Measurements from ENCODE around the gene FHOD3. TPM values are rescaled to one million over a fixed set of nuclear protein-coding genes. Genes with fewer than 3 reads are reported as not detected.

Gene FHOD3
- total RNA-seq, 1 experiment from 2014 or later = 10.6 TPM

DNA sequence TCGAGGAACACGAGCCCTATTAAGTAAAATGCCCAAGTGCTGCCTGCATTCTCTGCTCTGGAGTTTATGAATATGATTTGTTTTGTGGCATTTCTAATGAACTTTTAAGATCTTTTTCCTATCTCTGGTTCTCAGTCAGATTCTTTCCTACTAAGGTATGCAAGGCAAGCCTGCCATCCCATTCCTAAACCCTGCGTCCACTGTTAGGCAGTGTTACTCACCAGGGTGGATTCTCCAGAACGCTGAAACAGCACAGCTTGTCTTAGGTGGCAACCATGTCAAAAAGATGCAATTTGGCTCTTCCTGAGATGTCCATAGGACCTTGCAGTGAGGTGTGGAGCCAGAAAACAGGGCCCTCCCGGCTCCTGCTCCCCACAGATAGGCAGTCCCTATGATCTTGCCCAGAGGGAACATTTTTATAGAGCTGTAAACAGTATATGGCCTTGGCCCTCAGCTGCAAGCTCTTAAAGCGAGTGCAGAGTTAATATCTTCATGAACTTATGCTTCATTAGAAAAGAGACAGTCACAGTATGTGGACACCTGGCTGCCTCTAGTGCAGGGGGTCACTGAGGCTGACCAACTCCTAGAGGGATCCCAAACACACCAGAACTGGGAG is 446.9 kb downstream of the FHOD3 start:
- no peaks in the 10 kb centered on the region for H3F3A ChIP-seq (ENCODE audit: insufficient read depth, low read depth)
- no peaks in the 10 kb centered on the region for H3K36me3 ChIP-seq (ENCODE audit: low read depth)
- no peak overlapping the region for H3K4me2 ChIP-seq
- TF ChIP-seq, protein P1, sequence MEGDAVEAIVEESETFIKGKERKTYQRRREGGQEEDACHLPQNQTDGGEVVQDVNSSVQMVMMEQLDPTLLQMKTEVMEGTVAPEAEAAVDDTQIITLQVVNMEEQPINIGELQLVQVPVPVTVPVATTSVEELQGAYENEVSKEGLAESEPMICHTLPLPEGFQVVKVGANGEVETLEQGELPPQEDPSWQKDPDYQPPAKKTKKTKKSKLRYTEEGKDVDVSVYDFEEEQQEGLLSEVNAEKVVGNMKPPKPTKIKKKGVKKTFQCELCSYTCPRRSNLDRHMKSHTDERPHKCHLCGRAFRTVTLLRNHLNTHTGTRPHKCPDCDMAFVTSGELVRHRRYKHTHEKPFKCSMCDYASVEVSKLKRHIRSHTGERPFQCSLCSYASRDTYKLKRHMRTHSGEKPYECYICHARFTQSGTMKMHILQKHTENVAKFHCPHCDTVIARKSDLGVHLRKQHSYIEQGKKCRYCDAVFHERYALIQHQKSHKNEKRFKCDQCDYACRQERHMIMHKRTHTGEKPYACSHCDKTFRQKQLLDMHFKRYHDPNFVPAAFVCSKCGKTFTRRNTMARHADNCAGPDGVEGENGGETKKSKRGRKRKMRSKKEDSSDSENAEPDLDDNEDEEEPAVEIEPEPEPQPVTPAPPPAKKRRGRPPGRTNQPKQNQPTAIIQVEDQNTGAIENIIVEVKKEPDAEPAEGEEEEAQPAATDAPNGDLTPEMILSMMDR (conservative IDR thresholded peaks at IDR 0.05) = no peak
- no peak for TF ChIP-seq EZH2 (IDR thresholded peaks at IDR 0.05; ENCODE audit: low read depth)
- H2AFZ ChIP-seq = no peak overlapping the region
- no peaks in the 10 kb centered on the region for H3K4me1 ChIP-seq (replicated peaks; ENCODE audit: insufficient read depth)
- ChIA-PET CTCF (no interaction called here), POLR2A (ENCODE audit: unreplicated experiment) (no interaction called here)
- H3K27me3 ChIP-seq (ENCODE audit: insufficient read depth, low read depth) = no peaks in the 10 kb centered on the region
- H3K27ac ChIP-seq = no peak overlapping the region
- no peak overlapping the region for H3K4me3 ChIP-seq
- H4K20me1 ChIP-seq (ENCODE audit: insufficient read depth) = no peaks in the 10 kb centered on the region
- intact Hi-C loops (cut with micrococcal nuclease; ENCODE audit: unreplicated experiment) = no loop called here
- H3K9me2 ChIP-seq (ENCODE audit: insufficient read depth) = no peaks in the 10 kb centered on the region
- H3K79me2 ChIP-seq (ENCODE audit: low read depth) = no peaks in the 10 kb centered on the region
- no TSS peak for BruUV-seq (replicated peaks)
- DNase-seq = no peak
- H3K9me3 ChIP-seq (ENCODE audit: insufficient read depth, low read depth) = no peaks in the 10 kb centered on the region

DNA sequence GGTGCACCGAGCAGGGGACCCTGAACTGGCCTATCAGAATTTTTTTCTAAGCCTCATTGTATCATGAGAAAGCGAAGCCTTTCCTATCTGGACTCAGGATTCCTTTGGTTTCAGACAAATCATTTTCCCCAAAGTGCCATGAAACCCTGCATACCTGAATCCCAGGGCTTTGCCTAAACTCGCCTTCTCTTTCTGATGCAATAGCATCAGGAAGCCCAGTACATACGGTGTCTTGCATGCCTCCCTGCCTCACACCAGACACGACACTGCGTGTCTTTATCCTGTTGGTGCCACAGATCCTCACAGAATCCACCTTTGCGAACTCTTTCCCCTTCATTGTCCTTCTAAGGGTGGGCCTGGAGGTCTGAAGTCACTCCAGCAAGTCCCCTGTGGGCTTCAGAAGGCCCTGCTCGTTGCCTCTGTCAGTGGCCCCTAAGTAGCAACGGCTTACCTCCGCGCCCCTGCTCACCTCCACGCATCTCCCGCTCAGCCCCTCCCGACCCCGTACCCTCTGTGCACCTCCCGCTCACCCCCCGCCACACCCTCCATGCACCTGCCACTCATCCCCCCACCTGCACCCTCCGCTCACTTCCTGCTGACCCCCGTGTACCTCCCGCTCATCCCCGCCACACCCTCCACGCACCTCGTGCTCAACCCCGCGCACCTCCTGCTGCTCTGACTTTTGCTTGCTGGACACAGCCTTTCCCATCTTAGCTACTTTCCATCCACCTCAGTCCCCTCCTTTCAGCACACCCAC is 447.9 kb downstream of the FHOD3 start:
- no peak overlapping the region for H3K4me2 ChIP-seq
- H3K4me3 ChIP-seq = no peak overlapping the region
- H3K36me3 ChIP-seq (ENCODE audit: low read depth) = no peaks in the 10 kb centered on the region
- H3K27me3 ChIP-seq (ENCODE audit: insufficient read depth, low read depth) = no peaks in the 10 kb centered on the region
- POLR2A ChIA-PET (ENCODE audit: unreplicated experiment) = no interaction called here
- CTCF ChIA-PET = no interaction called here
- TF ChIP-seq, protein P1 (conservative IDR thresholded peaks at IDR 0.05) = no peak
- no peak for TF ChIP-seq EZH2 (IDR thresholded peaks at IDR 0.05; ENCODE audit: low read depth)
- BruUV-seq (replicated peaks) = no TSS peak
- no peak overlapping the region for H2AFZ ChIP-seq
- DNase-seq = no peak
- H3K9me2 ChIP-seq (ENCODE audit: insufficient read depth) = no peaks in the 10 kb centered on the region
- no peaks in the 10 kb centered on the region for H3K79me2 ChIP-seq (ENCODE audit: low read depth)
- H3K4me1 ChIP-seq (replicated peaks; ENCODE audit: insufficient read depth) = no peaks in the 10 kb centered on the region
- H4K20me1 ChIP-seq (ENCODE audit: insufficient read depth) = no peaks in the 10 kb centered on the region
- intact Hi-C loops (cut with micrococcal nuclease; ENCODE audit: unreplicated experiment) = no loop called here
- no peak overlapping the region for H3K27ac ChIP-seq
- no peaks in the 10 kb centered on the region for H3K9me3 ChIP-seq (ENCODE audit: insufficient read depth, low read depth)
- H3F3A ChIP-seq (ENCODE audit: insufficient read depth, low read depth) = no peaks in the 10 kb centered on the region

DNA sequence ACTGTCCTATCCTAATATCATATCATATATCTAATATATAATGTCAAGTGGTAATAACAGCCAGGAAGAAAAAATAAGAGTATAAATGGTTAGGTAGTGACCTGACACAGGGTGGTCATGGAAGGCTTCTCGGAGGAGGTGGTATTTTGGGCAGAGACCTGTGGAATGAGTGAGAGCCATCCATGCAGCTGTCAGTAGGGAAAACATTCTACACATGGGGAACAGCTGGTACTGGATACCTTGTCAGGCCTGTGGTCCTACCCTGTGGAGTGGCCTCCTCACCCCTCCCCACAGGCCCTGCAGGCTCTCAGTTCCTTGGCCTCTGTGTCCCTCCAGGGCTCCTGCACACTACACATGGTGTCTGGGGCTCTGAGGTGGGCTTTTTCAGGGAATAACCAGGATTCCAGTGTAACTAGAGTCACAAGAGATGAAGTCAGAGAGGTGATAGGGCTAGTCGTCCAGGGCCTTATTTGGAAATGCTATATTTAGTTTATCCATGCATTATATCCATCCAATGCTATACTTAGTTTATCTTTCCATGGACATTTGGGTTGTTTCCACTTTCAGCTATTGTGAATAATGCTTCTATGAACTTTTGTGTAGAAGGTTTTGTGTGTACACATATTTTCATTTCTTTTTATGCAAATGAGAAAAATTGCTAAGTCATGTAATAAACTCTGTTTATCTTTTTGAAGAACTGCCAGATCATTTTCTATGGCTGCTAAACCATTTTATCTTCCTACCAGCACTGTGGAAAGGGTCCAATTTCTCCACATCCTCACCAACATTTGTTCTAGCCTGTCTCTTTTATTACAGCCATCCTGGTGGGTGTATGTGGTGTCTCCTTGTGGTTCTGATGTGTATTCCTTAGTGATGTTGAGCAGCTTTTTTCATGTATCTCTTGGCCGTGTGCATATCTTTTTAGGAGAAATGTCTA is 455.7 kb downstream of the FHOD3 start:
- Histone ChIP-seq H3K27me3 (ENCODE audit: insufficient read depth, low read depth) (no peaks in the 10 kb centered on the region), H3K79me2 (ENCODE audit: low read depth) (no peaks in the 10 kb centered on the region), H3F3A (ENCODE audit: insufficient read depth, low read depth) (no peaks in the 10 kb centered on the region), H3K9me2 (ENCODE audit: insufficient read depth) (no peaks in the 10 kb centered on the region), H3K36me3 (ENCODE audit: low read depth) (no peaks in the 10 kb centered on the region), H3K27ac (no peak overlapping the region), H2AFZ (no peak overlapping the region), H3K4me2 (no peak overlapping the region), H3K4me3 (no peak overlapping the region), H3K4me1 (replicated peaks; ENCODE audit: insufficient read depth) (peaks cover 7% of the 10 kb centered on the region; the same call in 1 of the 2 replicates), H3K9me3 (ENCODE audit: insufficient read depth, low read depth) (no peaks in the 10 kb centered on the region), H4K20me1 (ENCODE audit: insufficient read depth) (no peaks in the 10 kb centered on the region)
- TF ChIP-seq, protein P1 (conservative IDR thresholded peaks at IDR 0.05) = no peak
- TF ChIP-seq EZH2 (IDR thresholded peaks at IDR 0.05; ENCODE audit: low read depth) = no peak
- POLR2A ChIA-PET (ENCODE audit: unreplicated experiment) = interaction anchor here (0.8 kb wide), 1 partner anchor 41 kb away, joined by 5 read pairs; no protein-coding TSS in a partner anchor
- intact Hi-C loops (cut with micrococcal nuclease; ENCODE audit: unreplicated experiment) = loop anchor here (10.0 kb wide), 1 partner anchor 458 kb away; the partner anchor contains the start of gene FHOD3
- no peak for DNase-seq
- BruUV-seq (replicated peaks) = no TSS peak
- CTCF ChIA-PET = no interaction called here

All from PC-9 (cell line).